DOHH2 (cell line): Measurements from ENCODE around the gene CPAMD8.

Experiments used
- H3F3A ChIP-seq: fragments of 200-600 bp; sonication (generic), shearing (Covaris generic); 2 replicates; pipeline ENCODE4 v1.6.0; 2016; ENCODE audit warnings: antibody characterized with exemption, mild to moderate bottlenecking; ENCODE audit not compliant: control insufficient read depth, insufficient read depth
- H3K27ac ChIP-seq: fragments of 200-600 bp; sonication (generic); 2 replicates; pipeline ENCODE4 v1.5.1; 2014; ENCODE audit warnings: low read depth, mild to moderate bottlenecking, low read length, moderate library complexity
- H3K27me3 ChIP-seq: fragments of 200-600 bp; sonication (generic); 2 replicates; pipeline ENCODE4 v1.6.1; 2014; ENCODE audit warnings: mild to moderate bottlenecking, low read length, mixed read lengths; ENCODE audit not compliant: control insufficient read depth
- H3K36me3 ChIP-seq: fragments of 200-600 bp; sonication (generic); 2 replicates; pipeline ENCODE4 v1.6.1; 2014; ENCODE audit warnings: mild to moderate bottlenecking, low read length, moderate library complexity, mixed read lengths; ENCODE audit not compliant: control insufficient read depth
- H3K4me1 ChIP-seq: fragments of 200-600 bp; sonication (generic); 2 replicates; pipeline ENCODE4 v1.6.1; 2014; ENCODE audit warnings: mild to moderate bottlenecking, low read length, mixed read lengths; ENCODE audit not compliant: control insufficient read depth
- H3K4me2 ChIP-seq: fragments of 200-600 bp; sonication (generic); 2 replicates; pipeline ENCODE4 v1.6.0; 2014; ENCODE audit warnings: mild to moderate bottlenecking, low read length, moderate library complexity
- H3K4me3 ChIP-seq: fragments of 200-600 bp; sonication (generic); 2 replicates; pipeline ENCODE4 v1.5.1; 2014; ENCODE audit warnings: mild to moderate bottlenecking, low read length, mixed read lengths
- H3K79me2 ChIP-seq: fragments of 200-600 bp; sonication (generic); 2 replicates; pipeline ENCODE4 v1.6.1; 2014; ENCODE audit warnings: mild to moderate bottlenecking, low read length, mixed read lengths; ENCODE audit not compliant: control insufficient read depth
- H3K9me2 ChIP-seq: fragments of 200-600 bp; sonication (generic); replicated peaks from 2 replicates; pipeline ENCODE4 v1.6.1; 2014; ENCODE audit warnings: mild to moderate bottlenecking, low read length, mixed read lengths; ENCODE audit not compliant: control insufficient read depth
- H3K9me3 ChIP-seq: fragments of 200-600 bp; sonication (generic); 2 replicates; pipeline ENCODE4 v1.6.1; 2014; ENCODE audit warnings: antibody characterized with exemption, low read length, mixed read lengths; ENCODE audit not compliant: control insufficient read depth, insufficient read depth
- H4K20me1 ChIP-seq: fragments of 200-600 bp; sonication (generic); 2 replicates; pipeline ENCODE4 v1.6.0; 2014; ENCODE audit warnings: low read depth, mild to moderate bottlenecking, antibody characterized with exemption, low read length, moderate library complexity; ENCODE audit not compliant: control insufficient read depth, insufficient read depth
- CTCF ChIP-seq: fragments of 200-600 bp; sonication (generic); IDR thresholded peaks from one replicate; pipeline ENCODE4 v1.5.1; 2014; ENCODE audit warnings: antibody characterized with exemption, mild to moderate bottlenecking, low read depth, low read length; ENCODE audit not compliant: poor library complexity, severe bottlenecking
- EZH2phosphoT487 ChIP-seq: fragments of 200-600 bp; sonication (generic); IDR thresholded peaks from 2 replicates; pipeline ENCODE4 v1.6.1; 2017; ENCODE audit warnings: borderline replicate concordance, mild to moderate bottlenecking, antibody characterized with exemption, low read length, moderate library complexity, mixed read lengths

The CPAMD8 gene

GRCh38 chr19:16874250-16874977 is 152.2 kb downstream of the CPAMD8 start:
- no peak overlapping the region for H3K4me2 ChIP-seq

GRCh38 chr19:16873594-16873993 is 153.0 kb downstream of the CPAMD8 start:
- H3F3A ChIP-seq, result no peaks in the 10 kb centered on the region
- H3K9me2 ChIP-seq, result no peaks in the 10 kb centered on the region
- peaks cover 77% of the 10 kb centered on the region for H3K36me3 ChIP-seq
- H3K79me2 ChIP-seq, result peaks cover 32% of the 10 kb centered on the region
- no peak overlapping the region for H3K4me2 ChIP-seq
- H3K27me3 ChIP-seq, result no peaks in the 10 kb centered on the region
- TF ChIP-seq CTCF (no peak), EZH2phosphoT487 (no peak)
- no peak overlapping the region for H3K27ac ChIP-seq
- H4K20me1 ChIP-seq, result no peaks in the 10 kb centered on the region
- H3K9me3 ChIP-seq, result peaks cover 7% of the 10 kb centered on the region; the same call in 1 of the 2 replicates
- no peak overlapping the region for H3K4me3 ChIP-seq
- peaks cover 7% of the 10 kb centered on the region for H3K4me1 ChIP-seq

More at GRCh38 chr19:16874250-16874977, 152.2 kb downstream of the CPAMD8 start:
- H3K4me3 ChIP-seq, result no peak overlapping the region
- peaks cover 7% of the 10 kb centered on the region for H3K4me1 ChIP-seq
- H3K27me3 ChIP-seq, result no peaks in the 10 kb centered on the region
- TF ChIP-seq CTCF (no peak), EZH2phosphoT487 (no peak)
- H3F3A ChIP-seq, result no peaks in the 10 kb centered on the region
- H3K9me2 ChIP-seq, result no peaks in the 10 kb centered on the region
- peaks cover 80% of the 10 kb centered on the region for H3K36me3 ChIP-seq
- peaks cover 32% of the 10 kb centered on the region for H3K79me2 ChIP-seq
- H3K9me3 ChIP-seq, result peaks cover 7% of the 10 kb centered on the region; the same call in 1 of the 2 replicates
- H4K20me1 ChIP-seq, result no peaks in the 10 kb centered on the region
- H3K27ac ChIP-seq, result peak overlapping the region; percentile 26; the same call in 1 of the 2 replicates

- Histone ChIP-seq H3K27me3 (no peaks in the 10 kb centered on the region), H3K79me2 (peaks cover 32% of the 10 kb centered on the region)
Measured at GRCh38 chr19:16872728-16873127, 153.9 kb downstream of the CPAMD8 start.

More at GRCh38 chr19:16872728-16873127, 153.9 kb downstream of the CPAMD8 start:
- Histone ChIP-seq H3K4me3 (no peak overlapping the region), H3K4me2 (no peak overlapping the region), H3K9me2 (no peaks in the 10 kb centered on the region), H3F3A (no peaks in the 10 kb centered on the region), H3K9me3 (peaks cover 7% of the 10 kb centered on the region; the same call in 1 of the 2 replicates), H4K20me1 (no peaks in the 10 kb centered on the region), H3K36me3 (peaks cover 75% of the 10 kb centered on the region), H3K27ac (no peak overlapping the region), H3K4me1 (peaks cover 7% of the 10 kb centered on the region)
- TF ChIP-seq EZH2phosphoT487, result no peak
- TF ChIP-seq CTCF, result no peak
